Neural cell (in vitro differentiated cells): ENCODE data around the gene CERS3. TPM values are rescaled to one million over a fixed set of nuclear protein-coding genes. Genes with fewer than 3 reads are reported as not detected.

Source experiments
- H2AFZ ChIP-seq: fragments of 200-600, 300-800 bp; sonication (generic), shearing (Covaris generic); 2 replicates; pipeline ENCODE4 v1.6.0; 2014; ENCODE audit warnings: low read depth, mild to moderate bottlenecking, antibody characterized with exemption, low read length, moderate library complexity
- H3F3A ChIP-seq: fragments of 200-600 bp; shearing (Covaris generic); 2 replicates; pipeline ENCODE4 v1.6.1; 2016; ENCODE audit warnings: mild to moderate bottlenecking, moderate library complexity, mixed read lengths, antibody characterized with exemption, low read length; ENCODE audit not compliant: insufficient read depth, poor library complexity, severe bottlenecking
- H3K27ac ChIP-seq: fragments of 200-600, 300-800 bp; sonication (generic), shearing (Covaris generic); 2 replicates; pipeline ENCODE4 v1.5.1; 2014; ENCODE audit warnings: mild to moderate bottlenecking, low read length, moderate library complexity
- H3K27me3 ChIP-seq: fragments of 300-800, 200-600 bp; sonication (generic), shearing (Covaris generic); 2 replicates; pipeline ENCODE4 v1.6.0; 2014; ENCODE audit warnings: mild to moderate bottlenecking, low read depth, low read length, moderate library complexity; ENCODE audit not compliant: insufficient read depth
- H3K36me3 ChIP-seq: fragments of 300-800, 200-600 bp; sonication (generic), shearing (Covaris generic); 2 replicates; pipeline ENCODE4 v1.5.1; 2014; ENCODE audit warnings: mild to moderate bottlenecking, antibody characterized with exemption, low read length, moderate library complexity; ENCODE audit not compliant: insufficient read depth
- H3K4me2 ChIP-seq: fragments of 300-800, 200-600 bp; sonication (generic), shearing (Covaris generic); 2 replicates; pipeline ENCODE4 v1.6.0; 2014; ENCODE audit warnings: mild to moderate bottlenecking, low read length
- H3K4me3 ChIP-seq: fragments of 300-800, 200-600 bp; sonication (generic), shearing (Covaris generic); 2 replicates; pipeline ENCODE4 v1.5.1; 2014; ENCODE audit warnings: mild to moderate bottlenecking, low read length, moderate library complexity
- H3K79me2 ChIP-seq: fragments of 200-600 bp; shearing (Covaris generic); replicated peaks from 2 replicates; pipeline ENCODE4 v1.6.0; 2014; ENCODE audit warnings: mild to moderate bottlenecking, low read length, moderate library complexity; ENCODE audit not compliant: insufficient read depth
- H3K9ac ChIP-seq: fragments of 300-800, 200-600 bp; sonication (generic), shearing (Covaris generic); 2 replicates; pipeline ENCODE4 v1.6.1; 2016; ENCODE audit warnings: mild to moderate bottlenecking, low read length, mixed read lengths
- H3K9me2 ChIP-seq: fragments of 200-600 bp; shearing (Covaris generic); 2 replicates; pipeline ENCODE4 v1.6.1; 2016; ENCODE audit warnings: mild to moderate bottlenecking, low read length, mixed read lengths; ENCODE audit not compliant: insufficient read depth
- H3K9me3 ChIP-seq: fragments of 200-600, 300-800 bp; sonication (generic), shearing (Covaris generic); 2 replicates; pipeline ENCODE4 v1.6.1; 2016; ENCODE audit warnings: mild to moderate bottlenecking, mixed run types, low read length, moderate library complexity, mixed read lengths
- H4K20me1 ChIP-seq: fragments of 200-600 bp; shearing (Covaris generic); 2 replicates; pipeline ENCODE4 v1.6.1; 2016; ENCODE audit warnings: mild to moderate bottlenecking, mixed run types; ENCODE audit not compliant: insufficient read depth
- CTCF ChIP-seq: fragments of 450-650 bp; IDR thresholded peaks from 2 replicates; pipeline ENCODE4 v1.5.1; 2014; ENCODE audit warnings: antibody characterized with exemption, mild to moderate bottlenecking, moderate library complexity; ENCODE audit not compliant: poor library complexity, severe bottlenecking
- EP300 ChIP-seq: fragments of 450-650 bp; conservative IDR thresholded peaks from 2 replicates; pipeline ENCODE4 v1.6.1; 2014; ENCODE audit warnings: antibody characterized with exemption, mild to moderate bottlenecking, moderate library complexity; ENCODE audit not compliant: poor library complexity, severe bottlenecking
- EZH2 ChIP-seq: fragments of 200-600, 300-800 bp; shearing (Covaris generic), sonication (generic); IDR thresholded peaks from 2 replicates; pipeline ENCODE4 v1.6.1; 2014; ENCODE audit warnings: antibody characterized with exemption, low read length, borderline replicate concordance, mild to moderate bottlenecking; ENCODE audit not compliant: insufficient read depth, poor library complexity, severe bottlenecking
- MXI1 ChIP-seq: fragments of 450-650 bp; conservative IDR thresholded peaks from 2 replicates; pipeline ENCODE4 v1.6.1; 2014; ENCODE audit warnings: antibody characterized with exemption, mild to moderate bottlenecking; ENCODE audit not compliant: poor library complexity, severe bottlenecking
- POLR2AphosphoS5 ChIP-seq: IDR thresholded peaks from 2 replicates; pipeline ENCODE4 v1.6.1; 2012
- RAD21 ChIP-seq: fragments of 450-650 bp; conservative IDR thresholded peaks from 2 replicates; pipeline ENCODE4 v1.6.1; 2014; ENCODE audit warnings: antibody characterized with exemption, mild to moderate bottlenecking, moderate library complexity
- REST ChIP-seq: IDR thresholded peaks from 2 replicates; pipeline ENCODE4 v1.6.1; 2012; ENCODE audit warnings: borderline replicate concordance
- SMC3 ChIP-seq: fragments of 450-650 bp; conservative IDR thresholded peaks from 2 replicates; pipeline ENCODE4 v1.6.1; 2014; ENCODE audit warnings: antibody characterized with exemption, mild to moderate bottlenecking, moderate library complexity; ENCODE audit not compliant: poor library complexity
- TAF1 ChIP-seq: IDR thresholded peaks from 2 replicates; pipeline ENCODE4 v1.6.1; 2012; ENCODE audit warnings: low read depth
- polyA plus RNA-seq: library from polyadenylated mRNA; depleted of rRNA; stranded (reverse); fragments of >200 nt; gene quantifications from 2 replicates; pipeline ENCODE4 v1.2.3, GENCODE V29; 2014

Gene CERS3
- polyA plus RNA-seq, 1 donor from 2014 or later, result 0.27 TPM

GRCh38 chr15:100484443-100484842 lies 44.3 kb downstream of the CERS3 start:
- H3K9me2 ChIP-seq, result no peaks in the 10 kb centered on the region

GRCh38 chr15:100483370-100483769 lies 45.4 kb downstream of the CERS3 start:
- no peak overlapping the region for H2AFZ ChIP-seq
- H3F3A ChIP-seq, result no peaks in the 10 kb centered on the region
- H3K9me3 ChIP-seq, result peaks cover 6% of the 10 kb centered on the region
- H3K27me3 ChIP-seq, result no peaks in the 10 kb centered on the region
- H3K9me2 ChIP-seq, result no peaks in the 10 kb centered on the region
- H3K4me2 ChIP-seq, result no peak overlapping the region
- no peak overlapping the region for H3K4me3 ChIP-seq
- H3K36me3 ChIP-seq, result no peaks in the 10 kb centered on the region
- TF ChIP-seq REST, result no peak
- TF ChIP-seq EZH2, result no peak
- H3K9ac ChIP-seq, result no peak overlapping the region
- H3K27ac ChIP-seq, result no peak overlapping the region
- H4K20me1 ChIP-seq, result no peaks in the 10 kb centered on the region
- no peaks in the 10 kb centered on the region for H3K79me2 ChIP-seq

More at GRCh38 chr15:100484443-100484842, 44.3 kb downstream of the CERS3 start:
- Histone ChIP-seq H3F3A (no peaks in the 10 kb centered on the region), H3K27me3 (no peaks in the 10 kb centered on the region), H3K9ac (no peak overlapping the region), H2AFZ (no peak overlapping the region), H3K36me3 (no peaks in the 10 kb centered on the region), H3K4me3 (no peak overlapping the region), H3K27ac (no peak overlapping the region), H3K9me3 (no peaks in the 10 kb centered on the region), H3K79me2 (no peaks in the 10 kb centered on the region), H4K20me1 (no peaks in the 10 kb centered on the region), H3K4me2 (no peak overlapping the region)
- TF ChIP-seq EZH2 (no peak), REST (no peak), RAD21 (no peak), TAF1 (no peak), EP300 (no peak), CTCF (no peak), MXI1 (no peak), SMC3 (no peak), POLR2AphosphoS5 (no peak)
